IMR-90 (cell line): ENCODE results near the gene IFIT5.

Source experiments
- MXI1 ChIP-seq: IDR thresholded peaks from 2 replicates; pipeline ENCODE4 v1.6.1; 2012; ENCODE audit warnings: low read depth, mild to moderate bottlenecking, low read length, moderate library complexity, borderline replicate concordance
- TF ChIP-seq, protein P1 (sequence below): conservative IDR thresholded peaks from 2 replicates; pipeline ENCODE4 v1.5.1; 2012; ENCODE audit warnings: mild to moderate bottlenecking, low read depth, low read length, improper control_type of control experiment

DNA sequence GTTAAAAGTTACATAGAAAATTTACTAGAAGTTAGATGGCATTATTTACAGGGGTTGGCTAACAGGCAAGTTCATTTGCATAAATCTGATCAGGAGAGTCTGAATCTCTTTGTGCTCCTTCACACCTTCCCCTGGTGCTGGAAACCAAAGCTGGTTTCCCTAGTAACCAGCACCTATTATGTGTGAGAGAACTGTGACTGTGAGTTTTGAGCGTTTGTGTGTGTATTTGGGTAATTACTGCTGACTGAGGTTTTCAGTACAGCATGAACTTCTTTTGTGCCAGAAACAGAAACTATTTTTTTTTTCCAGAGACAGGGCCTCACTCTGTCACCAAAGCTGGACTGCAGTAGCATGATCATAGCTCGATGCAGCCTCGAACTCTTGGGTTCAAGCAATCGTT is 46.8 kb upstream of the IFIT5 start:
- TF ChIP-seq, protein P1, sequence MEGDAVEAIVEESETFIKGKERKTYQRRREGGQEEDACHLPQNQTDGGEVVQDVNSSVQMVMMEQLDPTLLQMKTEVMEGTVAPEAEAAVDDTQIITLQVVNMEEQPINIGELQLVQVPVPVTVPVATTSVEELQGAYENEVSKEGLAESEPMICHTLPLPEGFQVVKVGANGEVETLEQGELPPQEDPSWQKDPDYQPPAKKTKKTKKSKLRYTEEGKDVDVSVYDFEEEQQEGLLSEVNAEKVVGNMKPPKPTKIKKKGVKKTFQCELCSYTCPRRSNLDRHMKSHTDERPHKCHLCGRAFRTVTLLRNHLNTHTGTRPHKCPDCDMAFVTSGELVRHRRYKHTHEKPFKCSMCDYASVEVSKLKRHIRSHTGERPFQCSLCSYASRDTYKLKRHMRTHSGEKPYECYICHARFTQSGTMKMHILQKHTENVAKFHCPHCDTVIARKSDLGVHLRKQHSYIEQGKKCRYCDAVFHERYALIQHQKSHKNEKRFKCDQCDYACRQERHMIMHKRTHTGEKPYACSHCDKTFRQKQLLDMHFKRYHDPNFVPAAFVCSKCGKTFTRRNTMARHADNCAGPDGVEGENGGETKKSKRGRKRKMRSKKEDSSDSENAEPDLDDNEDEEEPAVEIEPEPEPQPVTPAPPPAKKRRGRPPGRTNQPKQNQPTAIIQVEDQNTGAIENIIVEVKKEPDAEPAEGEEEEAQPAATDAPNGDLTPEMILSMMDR, result no peak
- TF ChIP-seq MXI1, result no peak
